SK-N-SH treated with all-trans-retinoic acid at 6 μM for 48 hours (cell line): Measurements from ENCODE around the gene HCN4.

Experiments
- ARNTL ChIP-seq: fragments of 450-650 bp; formaldehyde crosslinking; IDR thresholded peaks from 2 replicates; pipeline ENCODE4 v1.5.0; 2020; ENCODE audit warnings: low read depth, mild to moderate bottlenecking, moderate library complexity, borderline replicate concordance
- BACH2 ChIP-seq: fragments of 250-450 bp; sonication (Bioruptor Pico); IDR thresholded peaks from 2 replicates; pipeline ENCODE4 v1.9.0; 2021; ENCODE audit warnings: mild to moderate bottlenecking, borderline replicate concordance
- CSDC2 ChIP-seq: fragments of 250-450 bp; sonication (Bioruptor Pico); IDR thresholded peaks from 2 replicates; pipeline ENCODE4 v1.5.0; 2020; ENCODE audit warnings: mild to moderate bottlenecking, moderate library complexity
- GLIS3 ChIP-seq: fragments of 250-450 bp; sonication (Bioruptor Pico); IDR thresholded peaks from 2 replicates; pipeline ENCODE4 v1.5.0; 2020; ENCODE audit warnings: mild to moderate bottlenecking, moderate library complexity
- OSR1 ChIP-seq: fragments of 250-450 bp; sonication (Bioruptor Pico); IDR thresholded peaks from 2 replicates; pipeline ENCODE4 v1.8.0; 2022; ENCODE audit warnings: moderate library complexity, mild to moderate bottlenecking, inconsistent platforms
- RARB ChIP-seq: fragments of 250-450 bp; sonication (Bioruptor Pico); IDR thresholded peaks from 2 replicates; pipeline ENCODE4 v1.8.0; 2021; ENCODE audit warnings: mild to moderate bottlenecking, moderate library complexity
- SNAI2 ChIP-seq: fragments of 250-450 bp; sonication (Bioruptor Pico); IDR thresholded peaks from 2 replicates; pipeline ENCODE4 v1.5.0; 2020; ENCODE audit warnings: mild to moderate bottlenecking, moderate library complexity
- TOX ChIP-seq: fragments of 250-450 bp; sonication (Bioruptor Pico); IDR thresholded peaks from 2 replicates; pipeline ENCODE4 v1.8.0; 2021; ENCODE audit warnings: mild to moderate bottlenecking, moderate library complexity, borderline replicate concordance
- ZFP30 ChIP-seq: fragments of 450-650 bp; formaldehyde crosslinking; IDR thresholded peaks from 2 replicates; pipeline ENCODE4 v1.5.0; 2022; ENCODE audit warnings: mild to moderate bottlenecking, moderate library complexity
- TF ChIP-seq, protein P1 (sequence below): fragments of 250-450 bp; sonication (Bioruptor Pico); IDR thresholded peaks from 2 replicates; pipeline ENCODE4 v1.8.0; 2020; ENCODE audit warnings: mild to moderate bottlenecking, moderate library complexity, borderline replicate concordance
- TF ChIP-seq, protein P2 (sequence below): fragments of 250-450 bp; sonication (Bioruptor Pico); IDR thresholded peaks from 2 replicates; pipeline ENCODE4 v1.5.1; 2020; ENCODE audit warnings: low read depth, mild to moderate bottlenecking, moderate library complexity
- TF ChIP-seq, protein P3 (sequence below): fragments of 250-450 bp; sonication (Bioruptor Pico); IDR thresholded peaks from 2 replicates; pipeline ENCODE4 v1.5.0; 2020; ENCODE audit warnings: mild to moderate bottlenecking, moderate library complexity

GRCh38 chr15:73303636-73304035 is 65.1 kb downstream of the HCN4 start:
- TF ChIP-seq TOX (CRISPR knock-in tag) (no peak), SNAI2 (CRISPR knock-in tag) (no peak), ARNTL (CRISPR knock-in tag) (no peak), BACH2 (CRISPR knock-in tag) (no peak), ZFP30 (CRISPR knock-in tag) (no peak), CSDC2 (no peak), RARB (CRISPR knock-in tag) (no peak), OSR1 (CRISPR knock-in tag) (no peak), GLIS3 (CRISPR knock-in tag) (no peak)
- TF ChIP-seq, protein P1, sequence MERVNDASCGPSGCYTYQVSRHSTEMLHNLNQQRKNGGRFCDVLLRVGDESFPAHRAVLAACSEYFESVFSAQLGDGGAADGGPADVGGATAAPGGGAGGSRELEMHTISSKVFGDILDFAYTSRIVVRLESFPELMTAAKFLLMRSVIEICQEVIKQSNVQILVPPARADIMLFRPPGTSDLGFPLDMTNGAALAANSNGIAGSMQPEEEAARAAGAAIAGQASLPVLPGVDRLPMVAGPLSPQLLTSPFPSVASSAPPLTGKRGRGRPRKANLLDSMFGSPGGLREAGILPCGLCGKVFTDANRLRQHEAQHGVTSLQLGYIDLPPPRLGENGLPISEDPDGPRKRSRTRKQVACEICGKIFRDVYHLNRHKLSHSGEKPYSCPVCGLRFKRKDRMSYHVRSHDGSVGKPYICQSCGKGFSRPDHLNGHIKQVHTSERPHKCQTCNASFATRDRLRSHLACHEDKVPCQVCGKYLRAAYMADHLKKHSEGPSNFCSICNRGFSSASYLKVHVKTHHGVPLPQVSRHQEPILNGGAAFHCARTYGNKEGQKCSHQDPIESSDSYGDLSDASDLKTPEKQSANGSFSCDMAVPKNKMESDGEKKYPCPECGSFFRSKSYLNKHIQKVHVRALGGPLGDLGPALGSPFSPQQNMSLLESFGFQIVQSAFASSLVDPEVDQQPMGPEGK (CRISPR knock-in tag): no peak
- TF ChIP-seq, protein P2, sequence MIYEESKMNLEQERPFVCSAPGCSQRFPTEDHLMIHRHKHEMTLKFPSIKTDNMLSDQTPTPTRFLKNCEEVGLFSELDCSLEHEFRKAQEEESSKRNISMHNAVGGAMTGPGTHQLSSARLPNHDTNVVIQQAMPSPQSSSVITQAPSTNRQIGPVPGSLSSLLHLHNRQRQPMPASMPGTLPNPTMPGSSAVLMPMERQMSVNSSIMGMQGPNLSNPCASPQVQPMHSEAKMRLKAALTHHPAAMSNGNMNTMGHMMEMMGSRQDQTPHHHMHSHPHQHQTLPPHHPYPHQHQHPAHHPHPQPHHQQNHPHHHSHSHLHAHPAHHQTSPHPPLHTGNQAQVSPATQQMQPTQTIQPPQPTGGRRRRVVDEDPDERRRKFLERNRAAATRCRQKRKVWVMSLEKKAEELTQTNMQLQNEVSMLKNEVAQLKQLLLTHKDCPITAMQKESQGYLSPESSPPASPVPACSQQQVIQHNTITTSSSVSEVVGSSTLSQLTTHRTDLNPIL: no peak
- TF ChIP-seq, protein P3, sequence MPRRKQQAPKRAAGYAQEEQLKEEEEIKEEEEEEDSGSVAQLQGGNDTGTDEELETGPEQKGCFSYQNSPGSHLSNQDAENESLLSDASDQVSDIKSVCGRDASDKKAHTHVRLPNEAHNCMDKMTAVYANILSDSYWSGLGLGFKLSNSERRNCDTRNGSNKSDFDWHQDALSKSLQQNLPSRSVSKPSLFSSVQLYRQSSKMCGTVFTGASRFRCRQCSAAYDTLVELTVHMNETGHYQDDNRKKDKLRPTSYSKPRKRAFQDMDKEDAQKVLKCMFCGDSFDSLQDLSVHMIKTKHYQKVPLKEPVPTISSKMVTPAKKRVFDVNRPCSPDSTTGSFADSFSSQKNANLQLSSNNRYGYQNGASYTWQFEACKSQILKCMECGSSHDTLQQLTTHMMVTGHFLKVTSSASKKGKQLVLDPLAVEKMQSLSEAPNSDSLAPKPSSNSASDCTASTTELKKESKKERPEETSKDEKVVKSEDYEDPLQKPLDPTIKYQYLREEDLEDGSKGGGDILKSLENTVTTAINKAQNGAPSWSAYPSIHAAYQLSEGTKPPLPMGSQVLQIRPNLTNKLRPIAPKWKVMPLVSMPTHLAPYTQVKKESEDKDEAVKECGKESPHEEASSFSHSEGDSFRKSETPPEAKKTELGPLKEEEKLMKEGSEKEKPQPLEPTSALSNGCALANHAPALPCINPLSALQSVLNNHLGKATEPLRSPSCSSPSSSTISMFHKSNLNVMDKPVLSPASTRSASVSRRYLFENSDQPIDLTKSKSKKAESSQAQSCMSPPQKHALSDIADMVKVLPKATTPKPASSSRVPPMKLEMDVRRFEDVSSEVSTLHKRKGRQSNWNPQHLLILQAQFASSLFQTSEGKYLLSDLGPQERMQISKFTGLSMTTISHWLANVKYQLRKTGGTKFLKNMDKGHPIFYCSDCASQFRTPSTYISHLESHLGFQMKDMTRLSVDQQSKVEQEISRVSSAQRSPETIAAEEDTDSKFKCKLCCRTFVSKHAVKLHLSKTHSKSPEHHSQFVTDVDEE (CRISPR knock-in tag): no peak
